MCF 10A (cell line): Measurements from ENCODE around the gene SEC14L5. TPM values are rescaled to one million over a fixed set of nuclear protein-coding genes. Genes with fewer than 3 reads are reported as not detected.

Experiments
- BruUV-seq: library from RNA; stranded (reverse); fragments of 400-500 nt; replicated peaks from 2 replicates; lab custom pipeline; 2021; lab: Mats Ljungman, UMichigan
- CTCF ChIA-PET: fragments of 300-600 bp; sonication (Branson Sonifier 250); formaldehyde crosslinking; extraction: SDS; loops from one replicate; lab custom pipeline; 2021; ENCODE audit warnings: antibody characterized with exemption, inconsistent platforms; lab: Yijun Ruan, JAX
- POLR2A ChIA-PET: fragments of 300-600, 350-650 bp; sonication (Branson Sonifier 250); formaldehyde crosslinking; extraction: SDS; loops from one replicate; lab custom pipeline; 2020; ENCODE audit warnings: antibody characterized with exemption, inconsistent platforms; lab: Yijun Ruan, JAX
- DNase-seq: peaks from one replicate; pipeline ENCODE4 v3.0.0-alpha.2; 2018; ENCODE audit not compliant: unreplicated experiment
- H3K27ac Mint-ChIP-seq: one replicate; pipeline ENCODE4 v1.8.0; 2022; ENCODE audit warnings: mild to moderate bottlenecking, low read depth, mixed read lengths; ENCODE audit not compliant: unreplicated experiment
- H3K27me3 Mint-ChIP-seq: one replicate; pipeline ENCODE4 v1.8.0; 2022; ENCODE audit warnings: mixed read lengths; ENCODE audit not compliant: insufficient read depth, unreplicated experiment
- H3K36me3 Mint-ChIP-seq: one replicate; pipeline ENCODE4 v1.8.0; 2022; ENCODE audit warnings: mild to moderate bottlenecking, moderate library complexity, mixed read lengths; ENCODE audit not compliant: insufficient read depth, unreplicated experiment
- H3K4me1 Mint-ChIP-seq: one replicate; pipeline ENCODE4 v1.8.0; 2022; ENCODE audit warnings: mixed read lengths; ENCODE audit not compliant: insufficient read depth, unreplicated experiment
- H3K4me3 Mint-ChIP-seq: one replicate; pipeline ENCODE4 v1.8.0; 2022; ENCODE audit warnings: mild to moderate bottlenecking, moderate library complexity, mixed read lengths; ENCODE audit not compliant: unreplicated experiment
- H3K9me3 Mint-ChIP-seq: one replicate; pipeline ENCODE4 v1.8.0; 2022; ENCODE audit warnings: mixed read lengths; ENCODE audit not compliant: unreplicated experiment
- intact Hi-C: fragments of 100-400 bp; cut with micrococcal nuclease; formaldehyde crosslinking; loops from 2 replicates; pipeline ENCODE4 v1.14.1; 2022
- total RNA-seq: library from RNA; stranded (reverse); gene quantifications from 2 replicates; pipeline ENCODE4 v1.2.3, GENCODE V29; 2022
- TF ChIP-seq, protein P1 (sequence below): fragments of 200-600 bp; IDR thresholded peaks from one replicate; pipeline ENCODE4 v1.8.0; 2022; ENCODE audit warnings: antibody characterized with exemption, mild to moderate bottlenecking; ENCODE audit not compliant: unreplicated experiment

The SEC14L5 gene
- total RNA-seq, 1 experiment from 2014 or later = not detected

DNA sequence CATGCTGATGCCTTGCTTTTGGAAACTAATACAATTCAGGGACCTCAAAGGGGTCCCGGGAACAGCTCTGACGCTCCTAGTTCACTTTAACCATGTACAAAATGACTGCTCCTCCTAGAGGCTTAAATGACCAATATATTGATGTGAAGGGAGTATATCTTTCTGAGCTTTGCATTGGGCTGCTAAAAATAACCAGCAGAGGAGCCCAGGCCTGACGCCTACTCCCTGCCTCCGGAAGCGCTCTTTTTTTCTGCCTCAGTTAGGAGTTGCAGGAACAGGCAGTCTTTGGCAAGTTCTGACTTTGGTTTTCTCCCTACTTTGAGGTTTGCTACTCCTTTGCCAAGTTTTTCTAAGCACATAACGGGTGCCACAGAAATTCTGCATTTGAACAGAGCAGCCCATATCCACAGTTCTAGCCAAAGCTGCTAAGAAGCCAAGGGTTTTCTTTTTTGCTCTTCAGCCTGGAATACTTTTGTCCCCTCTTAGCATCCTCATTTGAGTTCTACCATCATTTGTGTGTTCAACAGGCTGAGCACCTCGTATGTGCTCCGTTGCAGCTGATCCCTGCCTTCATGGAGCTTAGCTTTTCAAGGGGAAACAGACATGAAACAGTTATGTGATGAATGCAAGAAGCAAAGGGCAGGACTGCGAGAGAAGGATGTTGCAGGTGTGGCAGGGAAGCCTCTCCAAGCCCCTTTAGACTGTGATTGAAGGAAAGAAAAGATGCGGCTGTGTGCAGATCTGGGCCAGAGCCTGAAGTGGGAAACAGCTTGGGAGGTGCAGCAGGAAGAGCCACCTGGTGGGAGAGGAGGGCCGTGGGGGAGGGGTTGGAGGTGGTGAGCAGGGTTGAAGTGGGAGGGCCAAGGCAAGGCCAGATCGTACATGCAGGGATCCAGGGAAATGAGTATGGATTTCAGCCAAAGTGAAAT is 78.4 kb downstream of the SEC14L5 start:
- DNase-seq = no peak
- Mint-ChIP-seq H3K4me1 (peaks cover 21% of the 10 kb centered on the region), H3K27ac (no peak overlapping the region), H3K9me3 (no peaks in the 10 kb centered on the region), H3K4me3 (no peak overlapping the region), H3K36me3 (no peaks in the 10 kb centered on the region), H3K27me3 (peaks cover 14% of the 10 kb centered on the region)
- TF ChIP-seq, protein P1, sequence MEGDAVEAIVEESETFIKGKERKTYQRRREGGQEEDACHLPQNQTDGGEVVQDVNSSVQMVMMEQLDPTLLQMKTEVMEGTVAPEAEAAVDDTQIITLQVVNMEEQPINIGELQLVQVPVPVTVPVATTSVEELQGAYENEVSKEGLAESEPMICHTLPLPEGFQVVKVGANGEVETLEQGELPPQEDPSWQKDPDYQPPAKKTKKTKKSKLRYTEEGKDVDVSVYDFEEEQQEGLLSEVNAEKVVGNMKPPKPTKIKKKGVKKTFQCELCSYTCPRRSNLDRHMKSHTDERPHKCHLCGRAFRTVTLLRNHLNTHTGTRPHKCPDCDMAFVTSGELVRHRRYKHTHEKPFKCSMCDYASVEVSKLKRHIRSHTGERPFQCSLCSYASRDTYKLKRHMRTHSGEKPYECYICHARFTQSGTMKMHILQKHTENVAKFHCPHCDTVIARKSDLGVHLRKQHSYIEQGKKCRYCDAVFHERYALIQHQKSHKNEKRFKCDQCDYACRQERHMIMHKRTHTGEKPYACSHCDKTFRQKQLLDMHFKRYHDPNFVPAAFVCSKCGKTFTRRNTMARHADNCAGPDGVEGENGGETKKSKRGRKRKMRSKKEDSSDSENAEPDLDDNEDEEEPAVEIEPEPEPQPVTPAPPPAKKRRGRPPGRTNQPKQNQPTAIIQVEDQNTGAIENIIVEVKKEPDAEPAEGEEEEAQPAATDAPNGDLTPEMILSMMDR = no peak
- intact Hi-C loops = no loop called here
- BruUV-seq = no TSS peak
- CTCF ChIA-PET = interaction anchor here (0.6 to 1.3 kb wide), 3 partner anchors 11 to 490 kb away, joined by 3 to 5 read pairs (median 5); no protein-coding TSS in a partner anchor
- POLR2A ChIA-PET = interaction anchor here (0.7 kb wide), 1 partner anchor 241 kb away, joined by 3 read pairs; no protein-coding TSS in a partner anchor

DNA sequence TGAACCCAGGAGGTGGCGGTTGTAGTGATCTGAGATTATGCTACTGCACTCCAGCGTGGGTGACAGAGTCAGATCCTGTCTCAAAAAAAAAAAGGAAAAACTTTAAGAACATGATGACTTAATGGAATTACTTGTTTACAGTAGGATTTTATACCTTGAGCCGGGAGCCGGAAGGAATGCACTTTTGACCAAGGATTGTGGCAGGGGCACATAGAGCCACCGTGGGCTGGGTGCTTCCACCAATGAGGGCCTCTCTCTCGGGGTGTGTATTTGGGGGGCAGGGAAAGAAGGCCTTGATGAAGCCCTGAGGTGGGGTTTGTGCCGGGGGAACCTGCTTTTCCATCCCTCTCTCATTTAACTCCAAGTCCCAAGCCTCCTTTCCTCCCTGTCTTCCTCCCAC is 82.3 kb downstream of the SEC14L5 start:
- CTCF ChIA-PET = interaction anchor here (0.6 kb wide), 1 partner anchor 17 kb away, joined by 3 read pairs; no protein-coding TSS in a partner anchor

GRCh38 chr16:5041600-5042133 is 83.5 kb downstream of the SEC14L5 start:
- Mint-ChIP-seq H3K4me1 (peaks cover 2% of the 10 kb centered on the region), H3K27me3 (peaks cover 21% of the 10 kb centered on the region), H3K4me3 (no peak overlapping the region), H3K9me3 (no peaks in the 10 kb centered on the region), H3K36me3 (no peaks in the 10 kb centered on the region), H3K27ac (no peak overlapping the region)
- DNase-seq = peak; percentile 28
- TF ChIP-seq, protein P1 = no peak
- BruUV-seq = no TSS peak
- POLR2A ChIA-PET = no interaction called here
- intact Hi-C loops = no loop called here
- CTCF ChIA-PET = interaction anchor here (0.5 kb wide), 1 partner anchor 83 kb away, joined by 3 read pairs; the partner anchor contains the start of gene SEC14L5

More for the DNA sequence above, 82.3 kb downstream of the SEC14L5 start:
- Mint-ChIP-seq H3K4me3 (no peak overlapping the region), H3K27ac (no peak overlapping the region), H3K36me3 (no peaks in the 10 kb centered on the region), H3K4me1 (peaks cover 10% of the 10 kb centered on the region), H3K27me3 (peaks cover 16% of the 10 kb centered on the region), H3K9me3 (no peaks in the 10 kb centered on the region)
- intact Hi-C loops = no loop called here
- BruUV-seq = no TSS peak
- POLR2A ChIA-PET = no interaction called here
- TF ChIP-seq, protein P1 = no peak
- DNase-seq = no peak

DNA sequence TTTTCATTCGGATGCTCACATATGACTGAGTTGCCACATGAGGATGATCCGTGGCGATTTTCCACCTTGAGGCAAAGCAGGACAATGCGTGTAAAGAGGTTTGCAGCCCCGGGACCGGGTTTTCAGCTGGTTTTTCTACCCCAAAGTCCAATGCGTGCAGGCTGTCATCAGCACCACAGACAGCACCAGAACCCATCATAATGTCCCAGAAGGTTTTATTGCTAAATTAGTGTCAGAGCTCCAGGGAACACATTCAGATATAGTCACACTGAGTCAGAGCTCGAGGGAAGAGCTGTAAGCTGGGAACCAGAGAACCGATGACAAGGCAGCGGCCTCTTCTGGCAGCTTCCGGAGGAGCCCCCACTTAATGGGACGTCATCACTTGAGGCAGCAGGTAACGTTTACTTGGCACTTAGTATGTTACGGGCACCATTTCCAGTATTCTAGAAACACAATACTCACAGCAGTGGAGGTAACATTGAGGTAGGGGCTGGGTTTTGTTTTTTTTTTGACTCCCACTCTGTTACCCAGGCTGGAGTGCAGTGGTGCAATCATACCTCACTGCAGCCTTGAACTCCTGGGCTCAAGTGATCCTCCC is 84.5 kb downstream of the SEC14L5 start:
- ChIA-PET CTCF (no interaction called here), POLR2A (no interaction called here)
- Mint-ChIP-seq H3K4me3 (no peak overlapping the region), H3K36me3 (no peaks in the 10 kb centered on the region), H3K27me3 (peaks cover 31% of the 10 kb centered on the region), H3K9me3 (no peaks in the 10 kb centered on the region), H3K4me1 (no peaks in the 10 kb centered on the region), H3K27ac (no peak overlapping the region)
- intact Hi-C loops = no loop called here
- TF ChIP-seq, protein P1 = no peak
- BruUV-seq = no TSS peak
- no peak for DNase-seq
